DND-41 (cell line): ENCODE data around the gene LCN6.

Experiments
- ATAC-seq: fragments of 200-7000 bp; cut with Tn5 transposase; 3 replicates; pipeline ENCODE4 v1.9.1; 2021; ENCODE audit warnings: low read depth; ENCODE audit not compliant: insufficient read depth
- DNase-seq: peaks from one replicate; pipeline ENCODE4 v3.0.0-alpha.2; 2020
- H2AFZ ChIP-seq: 2 replicates; pipeline ENCODE4 v1.6.0; 2012; ENCODE audit warnings: low read depth, low read length
- H3K27ac ChIP-seq: 2 replicates; pipeline ENCODE4 v1.5.1; 2012; ENCODE audit warnings: low read length, inconsistent platforms
- H3K27me3 ChIP-seq: fragments of 200-600 bp; sonication (generic); 2 replicates; pipeline ENCODE4 v1.6.0; 2012; ENCODE audit warnings: low read length, mild to moderate bottlenecking, inconsistent platforms; ENCODE audit not compliant: insufficient read depth, poor library complexity
- H3K36me3 ChIP-seq: 2 replicates; pipeline ENCODE4 v1.5.1; 2012; ENCODE audit warnings: low read length, inconsistent platforms; ENCODE audit not compliant: insufficient read depth
- H3K4me1 ChIP-seq: 2 replicates; pipeline ENCODE4 v1.5.1; 2012; ENCODE audit warnings: mild to moderate bottlenecking, low read length; ENCODE audit not compliant: insufficient read depth
- H3K4me2 ChIP-seq: 2 replicates; pipeline ENCODE4 v1.6.0; 2012; ENCODE audit warnings: mild to moderate bottlenecking, moderate library complexity, low read length, inconsistent platforms; ENCODE audit not compliant: insufficient read depth
- H3K4me3 ChIP-seq, 2 experiments: fragments of 200-600 bp in 1 of 2; shearing (Covaris generic) in 1 of 2; 2 replicates each; pipeline ENCODE4 v1.5.1; 2012 to 2016; ENCODE audit warnings: inconsistent platforms in 2 of 2, low read length in 2 of 2, mild to moderate bottlenecking in 2 of 2, low read depth in 1 of 2, moderate library complexity in 1 of 2
- H3K79me2 ChIP-seq: 2 replicates; pipeline ENCODE4 v1.6.0; 2012; ENCODE audit warnings: low read length, inconsistent platforms; ENCODE audit not compliant: insufficient read depth
- H3K9ac ChIP-seq: 2 replicates; pipeline ENCODE4 v1.6.0; 2012; ENCODE audit warnings: low read depth, mild to moderate bottlenecking, inconsistent platforms, low read length, moderate library complexity
- H3K9me3 ChIP-seq: 2 replicates; pipeline ENCODE4 v1.5.1; 2012; ENCODE audit warnings: low read length, moderate library complexity, mild to moderate bottlenecking, inconsistent platforms; ENCODE audit not compliant: insufficient read depth, severe bottlenecking
- H4K20me1 ChIP-seq: 2 replicates; pipeline ENCODE4 v1.6.0; 2012; ENCODE audit warnings: low read length; ENCODE audit not compliant: insufficient read depth
- CTCF ChIP-seq: IDR thresholded peaks from 2 replicates; pipeline ENCODE4 v1.5.1; 2012; ENCODE audit warnings: borderline replicate concordance, low read length, moderate library complexity, mild to moderate bottlenecking; ENCODE audit not compliant: poor library complexity, severe bottlenecking; ENCODE audit errors: extremely low read depth
- EZH2 ChIP-seq: IDR thresholded peaks from 3 replicates; pipeline ENCODE4 v1.6.1; 2012; ENCODE audit warnings: borderline replicate concordance, low read depth, mild to moderate bottlenecking, moderate library complexity, low read length, inconsistent platforms; ENCODE audit not compliant: severe bottlenecking

Gene LCN6

GRCh38 chr9:136754626-136755301 lies 6.4 kb upstream of the LCN6 start:
- H3K27me3 ChIP-seq, result no peaks in the 10 kb centered on the region
- no peaks in the 10 kb centered on the region for H3K79me2 ChIP-seq
- TF ChIP-seq EZH2 (no peak), CTCF (no peak)
- no peaks in the 10 kb centered on the region for H3K9me3 ChIP-seq
- H2AFZ ChIP-seq, result no peak overlapping the region
- H3K4me1 ChIP-seq, result no peaks in the 10 kb centered on the region
- H3K4me2 ChIP-seq, result no peak overlapping the region
- DNase-seq (no peak), ATAC-seq (no peak)
- no peaks in the 10 kb centered on the region for H3K36me3 ChIP-seq
- H3K4me3 ChIP-seq, result no peak overlapping the region
- H3K9ac ChIP-seq, result no peak overlapping the region
- H4K20me1 ChIP-seq, result no peaks in the 10 kb centered on the region
- no peak overlapping the region for H3K27ac ChIP-seq

GRCh38 chr9:136754059-136754572 lies 5.8 kb upstream of the LCN6 start:
- Histone ChIP-seq H3K9ac (no peak overlapping the region), H3K27me3 (no peaks in the 10 kb centered on the region), H3K4me1 (no peaks in the 10 kb centered on the region), H3K4me3 (no peak overlapping the region), H3K9me3 (no peaks in the 10 kb centered on the region), H3K4me2 (no peak overlapping the region), H3K27ac (no peak overlapping the region), H3K36me3 (no peaks in the 10 kb centered on the region), H3K79me2 (no peaks in the 10 kb centered on the region), H4K20me1 (no peaks in the 10 kb centered on the region), H2AFZ (no peak overlapping the region)
- ATAC-seq (no peak), DNase-seq (no peak)
- TF ChIP-seq CTCF (no peak), EZH2 (no peak)

GRCh38 chr9:136753371-136754058 lies 5.2 kb upstream of the LCN6 start:
- no peaks in the 10 kb centered on the region for H3K4me1 ChIP-seq
- H3K79me2 ChIP-seq, result no peaks in the 10 kb centered on the region
- H3K4me2 ChIP-seq, result no peak overlapping the region
- H3K36me3 ChIP-seq, result no peaks in the 10 kb centered on the region
- no peak overlapping the region for H3K9ac ChIP-seq
- no peaks in the 10 kb centered on the region for H3K9me3 ChIP-seq
- TF ChIP-seq CTCF, result no peak
- TF ChIP-seq EZH2, result no peak
- no peak overlapping the region for H3K4me3 ChIP-seq
- H2AFZ ChIP-seq, result no peak overlapping the region
- DNase-seq, result no peak
- no peak for ATAC-seq
- no peak overlapping the region for H3K27ac ChIP-seq
- no peaks in the 10 kb centered on the region for H3K27me3 ChIP-seq
- H4K20me1 ChIP-seq, result no peaks in the 10 kb centered on the region
